HepG2 (cell line): Measurements from ENCODE around the gene ZBTB46. TPM values are rescaled to one million over a fixed set of nuclear protein-coding genes. Genes with fewer than 3 reads are reported as not detected.

ENCODE experiments used
- ASH2L ChIP-seq: fragments of 300-600, 200-600 bp; sonication (generic); IDR thresholded peaks from 2 replicates; pipeline ENCODE4 v1.7.0; 2017; ENCODE audit warnings: low read depth, mild to moderate bottlenecking, moderate library complexity, mixed read lengths, low read length; ENCODE audit not compliant: insufficient read length
- ATF7-NPFF ChIP-seq: sonication (generic); formaldehyde crosslinking; IDR thresholded peaks from 2 replicates; pipeline ENCODE4 v1.8.1; 2023; ENCODE audit warnings: mild to moderate bottlenecking, low read depth, missing genetic modification reagents, moderate library complexity
- CCDC6 ChIP-seq: sonication (generic); formaldehyde crosslinking; IDR thresholded peaks from 2 replicates; pipeline ENCODE4 v1.8.1; 2022; ENCODE audit warnings: mild to moderate bottlenecking, missing genetic modification reagents, moderate library complexity
- HDAC2 ChIP-seq: sonication (generic); formaldehyde crosslinking; IDR thresholded peaks from 2 replicates; pipeline ENCODE4 v1.4.0; 2020; ENCODE audit warnings: missing genetic modification reagents
- HDAC6 ChIP-seq: fragments of 200-600 bp; sonication (generic); IDR thresholded peaks from 2 replicates; pipeline ENCODE4 v1.7.0; 2017; ENCODE audit warnings: mild to moderate bottlenecking, antibody characterized with exemption, low read length, low read depth
- HMG20A ChIP-seq: IDR thresholded peaks from 2 replicates; pipeline ENCODE4 v1.6.1; 2016; ENCODE audit warnings: borderline replicate concordance
- HOXA7 ChIP-seq: sonication (generic); formaldehyde crosslinking; IDR thresholded peaks from 2 replicates; pipeline ENCODE4 v1.8.1; 2022; ENCODE audit warnings: mild to moderate bottlenecking, missing genetic modification reagents, moderate library complexity
- MBNL3 ChIP-seq: fragments of 250-450 bp; sonication (Bioruptor Pico); conservative IDR thresholded peaks from 2 replicates; pipeline ENCODE4 v1.8.0; 2022; ENCODE audit warnings: mild to moderate bottlenecking, inconsistent platforms
- MED8 ChIP-seq: sonication (generic); formaldehyde crosslinking; IDR thresholded peaks from 2 replicates; pipeline ENCODE4 v1.8.1; 2023; ENCODE audit warnings: mild to moderate bottlenecking, missing genetic modification reagents; ENCODE audit not compliant: insufficient replicate concordance
- NFE2L2 ChIP-seq: fragments of 150-350 bp; IDR thresholded peaks from 2 replicates; pipeline ENCODE4 v1.6.1; 2014; ENCODE audit warnings: low read length
- STAG1 ChIP-seq: sonication (generic); formaldehyde crosslinking; IDR thresholded peaks from 2 replicates; pipeline ENCODE4 v1.4.0; 2020; ENCODE audit warnings: missing genetic modification reagents
- TAF15 ChIP-seq: fragments of 200-400 bp; formaldehyde crosslinking; IDR thresholded peaks from one replicate; pipeline ENCODE4 v1.6.1; 2018; ENCODE audit warnings: mild to moderate bottlenecking, low read depth, low read length; ENCODE audit not compliant: poor library complexity, severe bottlenecking
- THYN1 ChIP-seq: sonication (generic); formaldehyde crosslinking; IDR thresholded peaks from 2 replicates; pipeline ENCODE4 v1.8.1; 2023; ENCODE audit warnings: low read depth, mild to moderate bottlenecking, moderate library complexity, missing genetic modification reagents, borderline replicate concordance
- U2AF1 ChIP-seq: fragments of 200-400 bp; formaldehyde crosslinking; optimal IDR thresholded peaks from 2 replicates; pipeline ENCODE3; 2017; ENCODE audit warnings: mild to moderate bottlenecking, low read depth, low read length
- XBP1 ChIP-seq: sonication (generic); formaldehyde crosslinking; IDR thresholded peaks from 2 replicates; pipeline ENCODE4 v1.5.0; 2020; ENCODE audit warnings: missing genetic modification reagents
- ZBTB49 ChIP-seq: sonication (generic); formaldehyde crosslinking; IDR thresholded peaks from 2 replicates; pipeline ENCODE4 v1.4.0; 2020; ENCODE audit warnings: missing genetic modification reagents, borderline replicate concordance
- ZGPAT ChIP-seq: IDR thresholded peaks from 2 replicates; pipeline ENCODE4 v1.6.1; 2016; ENCODE audit warnings: mild to moderate bottlenecking
- ZIK1 ChIP-seq: sonication (generic); formaldehyde crosslinking; IDR thresholded peaks from 2 replicates; pipeline ENCODE4 v1.5.0; 2020; ENCODE audit warnings: mild to moderate bottlenecking, low read depth, missing genetic modification reagents, borderline replicate concordance
- ZNF513 ChIP-seq: sonication (generic); formaldehyde crosslinking; conservative IDR thresholded peaks from 2 replicates; pipeline ENCODE4 v1.5.0; 2020; ENCODE audit warnings: missing genetic modification reagents
- ZNF580 ChIP-seq: IDR thresholded peaks from 2 replicates; pipeline ENCODE4 v1.6.1; 2016; ENCODE audit warnings: low read depth, borderline replicate concordance
- ZNF687 ChIP-seq: sonication (generic); formaldehyde crosslinking; IDR thresholded peaks from 2 replicates; pipeline ENCODE4 v1.5.1; 2020; ENCODE audit warnings: mild to moderate bottlenecking, missing genetic modification reagents, moderate library complexity
- ZNF792 ChIP-seq: IDR thresholded peaks from 2 replicates; pipeline ENCODE4 v1.6.1; 2016
- polyA plus RNA-seq, 8 experiments: library from polyadenylated mRNA; depleted of rRNA in 3 of 8; stranded (reverse) in 7 of 8; unstranded in 1 of 8; fragments of >200 nt; fragmentation: Illumina TruSeq in 4 of 8; extraction: Trizol in 4 of 8; gene quantifications; 2 replicates each; pipeline versions ENCODE4 v1.2.1 to v1.2.3, GENCODE V29; 2011 to 2016; ENCODE audit warnings: low read depth in 4 of 8, missing spikeins in 1 of 8, mixed read lengths in 1 of 8; ENCODE audit not compliant: insufficient read depth in 1 of 8
- total RNA-seq, 5 experiments: library from RNA; depleted of rRNA; stranded (reverse); fragments of >200 nt; fragmentation: Illumina TruSeq; extraction: Trizol; gene quantifications; 2 replicates each; pipeline ENCODE4 v1.2.3, GENCODE V29; 2016; ENCODE audit warnings: low read depth in 1 of 5

Gene ZBTB46
- total and polyA plus RNA-seq, 2 of the 13 experiments (the other 11 are each of a cell fraction or from before 2014, with no cell fraction given) = 1.6 to 13.5 TPM

GRCh38 chr20:63782051-63782471 is 49.0 kb downstream of the ZBTB46 start (continued):
- 0 out of 2 replicates have a peak, but pooled peaks have one; percentile 18 for TF ChIP-seq HDAC2 (CRISPR knock-in tag)
- no peak for TF ChIP-seq MED8 (CRISPR knock-in tag)
- TF ChIP-seq ZNF513 (CRISPR knock-in tag) = no peak
- no peak for TF ChIP-seq U2AF1
- no peak for TF ChIP-seq XBP1 (CRISPR knock-in tag)
- TF ChIP-seq TAF15 = no peak
- no peak for TF ChIP-seq HMG20A (CRISPR knock-in tag)
- no peak for TF ChIP-seq HDAC6
- TF ChIP-seq HOXA7 = no peak
- no peak for TF ChIP-seq ZIK1 (CRISPR knock-in tag)
- no peak for TF ChIP-seq ASH2L
- TF ChIP-seq NFE2L2 = no peak
- TF ChIP-seq ZNF580 (CRISPR knock-in tag) = no peak
- TF ChIP-seq CCDC6 = no peak
- peak; percentile 63 for TF ChIP-seq ZNF687
- no peak for TF ChIP-seq ZNF792 (CRISPR knock-in tag)
- TF ChIP-seq ATF7-NPFF = no peak
- TF ChIP-seq STAG1 = peak; percentile 66
- no peak for TF ChIP-seq ZBTB49 (CRISPR knock-in tag)
- TF ChIP-seq MBNL3 (CRISPR knock-in tag) = no peak
- TF ChIP-seq THYN1 (CRISPR knock-in tag) = no peak
- TF ChIP-seq ZGPAT (CRISPR knock-in tag) = peak; percentile 56; the same call in 1 of the 2 replicates
